Stimulated activated CD4-positive, alpha-beta T cell treated with anti-CD3 and anti-CD28 coated beads, Interleukin-15, amount 100 ng/mL, for 24 hours (primary cell): Measurements from ENCODE around the gene EPN1.

Source experiments
- DNase-seq: peaks from one replicate; pipeline ENCODE4 v3.0.0-alpha.2; 2020

The EPN1 gene

DNA sequence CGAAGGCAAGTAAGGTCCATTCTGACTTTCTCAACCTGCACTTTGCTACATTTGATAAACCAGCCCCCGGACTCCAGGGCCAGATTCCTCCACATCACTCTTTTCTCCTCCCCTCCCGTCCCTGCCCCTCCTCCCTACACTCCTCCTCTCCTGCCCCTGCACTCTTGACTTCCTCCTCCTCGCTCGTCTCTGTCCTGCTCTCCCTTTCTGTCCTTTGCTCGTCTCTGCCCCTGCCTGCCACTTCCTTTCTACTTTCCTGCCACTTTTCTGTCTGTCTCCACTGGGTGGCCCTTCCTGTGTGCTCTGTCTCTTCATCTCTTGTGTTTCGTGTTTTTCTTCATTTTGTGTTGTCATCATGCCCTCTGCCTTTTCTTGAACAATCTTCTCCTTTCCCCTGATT is 13.2 kb upstream of the EPN1 start:
- DNase-seq = no peak

DNA sequence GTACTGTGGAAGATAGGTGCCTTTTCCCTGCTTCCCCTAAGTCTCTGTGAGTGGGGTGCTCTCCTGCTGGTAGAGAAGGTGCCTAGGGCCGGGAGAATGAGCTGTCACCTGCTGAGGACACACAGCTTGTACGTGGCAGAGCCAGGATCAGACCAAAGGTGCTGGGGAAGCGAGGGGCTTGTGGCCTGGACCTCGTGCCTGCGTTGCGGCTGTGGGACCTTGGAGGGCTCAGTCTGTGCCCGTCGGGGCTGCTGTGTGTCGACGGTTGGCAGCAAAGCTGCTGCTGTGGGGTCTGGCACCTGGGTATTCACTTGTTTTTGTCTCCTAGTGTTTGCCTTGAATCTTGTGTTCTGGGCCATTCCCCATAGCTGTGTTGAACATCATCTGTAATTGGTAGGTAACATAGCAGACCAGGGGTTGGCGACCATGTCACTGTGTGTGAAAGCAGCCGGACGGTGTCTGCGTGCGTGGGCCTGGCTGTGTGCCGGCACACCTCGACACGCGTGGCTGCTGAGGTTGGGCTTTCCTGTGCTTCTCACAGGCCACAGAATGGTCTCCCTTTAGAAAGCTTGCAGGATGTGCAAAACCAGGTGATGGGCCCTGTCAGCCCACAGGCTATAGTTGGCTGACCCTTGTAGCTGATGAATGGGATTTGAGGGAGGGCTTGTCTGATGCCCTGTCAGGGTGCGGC is 11.0 kb upstream of the EPN1 start:
- DNase-seq = no peak

DNA sequence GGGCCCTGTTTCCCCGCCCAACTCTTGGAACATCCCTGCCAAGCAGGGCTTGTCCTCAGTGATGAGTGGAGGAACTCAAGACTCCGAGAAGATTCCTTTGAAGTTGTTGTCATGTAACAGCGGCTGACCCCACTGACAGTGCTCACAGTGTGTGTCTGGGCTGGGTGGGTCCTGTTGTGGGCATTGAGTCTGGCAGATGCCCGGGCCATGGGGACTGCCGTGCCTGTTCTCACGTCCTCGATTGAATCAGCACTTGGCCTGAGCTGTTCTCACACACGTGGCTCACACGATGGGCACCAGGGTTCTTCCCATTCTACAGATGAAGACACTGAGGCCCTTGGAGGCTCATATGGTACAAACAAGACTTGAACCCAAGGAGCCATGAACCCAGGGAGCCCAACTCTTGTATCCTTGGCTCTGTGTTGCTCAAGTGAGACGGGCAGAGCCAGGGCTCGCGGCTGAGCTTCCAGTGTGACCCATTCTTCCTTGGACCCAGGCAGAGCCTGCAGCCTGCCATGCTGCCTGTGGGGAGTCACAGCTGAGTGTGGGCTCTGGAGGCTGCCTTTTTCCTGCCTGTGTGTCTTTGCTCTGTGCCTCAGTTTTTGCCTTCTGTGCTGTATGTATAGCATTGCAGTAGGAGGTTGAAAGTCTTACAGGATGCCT is 8.6 kb upstream of the EPN1 start:
- no peak for DNase-seq

DNA sequence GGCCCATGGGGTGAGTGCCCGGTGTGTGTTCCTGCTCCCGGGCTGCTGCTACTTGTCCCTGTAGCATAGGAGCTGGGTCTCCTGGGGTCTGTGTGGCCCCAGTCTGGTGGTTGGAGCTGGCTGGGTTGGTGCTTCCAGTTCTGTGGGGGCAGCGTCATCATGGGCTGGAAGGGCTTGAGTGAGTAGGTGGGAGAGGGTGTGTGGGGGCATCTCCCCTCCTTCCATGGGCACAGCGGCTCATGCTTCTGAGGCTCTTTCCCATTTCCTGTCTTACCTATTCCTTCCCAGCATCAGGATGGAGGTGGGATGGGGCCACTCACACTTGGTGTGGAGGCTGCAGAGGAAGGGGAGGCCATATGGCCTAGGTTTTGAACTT is 8.0 kb upstream of the EPN1 start:
- DNase-seq = no peak

DNA sequence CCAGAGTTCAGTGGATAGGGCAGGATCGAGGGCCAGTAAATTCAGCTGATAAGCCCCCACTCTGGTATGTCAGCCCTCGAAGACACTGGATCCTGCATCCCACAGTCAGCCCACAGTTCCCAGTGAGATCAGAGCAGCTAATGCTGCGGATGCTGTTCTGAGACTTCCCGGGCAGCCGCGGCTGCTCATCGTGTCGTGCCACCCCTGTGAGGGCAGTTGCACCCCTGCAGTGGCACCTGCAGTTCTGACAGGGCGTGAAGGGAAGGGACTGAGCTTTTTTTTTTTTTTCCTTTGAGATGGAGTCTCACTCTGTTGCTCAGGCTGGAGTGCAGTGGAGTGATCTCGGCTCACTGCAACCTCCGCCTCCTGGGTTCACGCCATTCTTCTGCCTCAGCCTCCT is 7.5 kb upstream of the EPN1 start:
- no peak for DNase-seq

DNA sequence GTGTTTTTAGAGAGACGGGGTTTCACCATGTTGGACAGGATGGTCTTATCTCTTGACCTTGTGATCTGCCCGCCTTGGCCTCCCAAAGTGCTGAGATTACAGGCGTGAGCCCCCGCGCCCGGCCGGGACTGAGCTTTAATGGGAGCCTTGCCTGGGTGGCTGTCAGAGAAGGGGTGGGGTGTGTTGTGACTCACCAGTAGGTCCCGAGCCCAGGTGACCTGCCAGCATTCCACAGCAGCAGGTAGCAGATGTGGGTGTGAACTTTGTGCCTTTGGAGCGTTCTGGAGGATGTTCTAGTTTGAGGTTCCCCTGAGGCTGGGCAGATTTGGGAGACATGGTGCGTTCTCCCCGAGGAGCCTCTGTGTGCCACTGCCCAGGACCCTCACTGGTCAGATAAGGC is 7.1 kb upstream of the EPN1 start:
- DNase-seq = no peak

DNA sequence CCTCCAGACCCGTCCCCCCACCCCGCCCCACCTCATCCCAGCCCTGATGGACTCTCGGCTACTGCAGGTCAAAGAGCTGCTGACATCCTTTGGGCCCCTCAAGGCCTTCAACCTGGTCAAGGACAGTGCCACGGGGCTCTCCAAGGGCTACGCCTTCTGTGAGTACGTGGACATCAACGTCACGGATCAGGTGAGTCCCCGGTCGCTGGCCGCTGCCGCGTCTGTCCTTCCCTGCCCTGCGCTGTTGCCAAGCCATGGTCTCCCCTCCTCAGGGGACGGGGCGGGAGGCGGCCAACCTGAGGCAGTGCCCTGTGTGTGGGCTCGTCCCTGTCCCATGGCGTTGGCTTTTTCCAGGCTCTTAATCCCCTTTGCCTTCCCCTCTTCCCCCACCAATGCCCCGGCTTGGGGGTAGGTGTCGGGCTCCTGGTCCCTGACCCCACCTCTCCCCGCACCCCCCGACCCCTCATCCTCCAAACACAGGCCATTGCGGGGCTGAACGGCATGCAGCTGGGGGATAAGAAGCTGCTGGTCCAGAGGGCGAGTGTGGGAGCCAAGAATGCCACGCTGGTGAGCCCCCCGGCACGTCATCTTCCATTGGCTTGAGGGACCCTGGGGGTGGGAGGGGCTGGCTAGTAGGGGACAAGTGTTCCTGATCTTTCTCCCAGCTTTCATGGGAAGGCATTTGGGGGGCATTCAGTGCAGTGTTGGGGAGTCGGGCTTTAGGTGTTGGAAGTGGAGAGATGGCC is 6.2 kb upstream of the EPN1 start:
- no peak for DNase-seq

DNA sequence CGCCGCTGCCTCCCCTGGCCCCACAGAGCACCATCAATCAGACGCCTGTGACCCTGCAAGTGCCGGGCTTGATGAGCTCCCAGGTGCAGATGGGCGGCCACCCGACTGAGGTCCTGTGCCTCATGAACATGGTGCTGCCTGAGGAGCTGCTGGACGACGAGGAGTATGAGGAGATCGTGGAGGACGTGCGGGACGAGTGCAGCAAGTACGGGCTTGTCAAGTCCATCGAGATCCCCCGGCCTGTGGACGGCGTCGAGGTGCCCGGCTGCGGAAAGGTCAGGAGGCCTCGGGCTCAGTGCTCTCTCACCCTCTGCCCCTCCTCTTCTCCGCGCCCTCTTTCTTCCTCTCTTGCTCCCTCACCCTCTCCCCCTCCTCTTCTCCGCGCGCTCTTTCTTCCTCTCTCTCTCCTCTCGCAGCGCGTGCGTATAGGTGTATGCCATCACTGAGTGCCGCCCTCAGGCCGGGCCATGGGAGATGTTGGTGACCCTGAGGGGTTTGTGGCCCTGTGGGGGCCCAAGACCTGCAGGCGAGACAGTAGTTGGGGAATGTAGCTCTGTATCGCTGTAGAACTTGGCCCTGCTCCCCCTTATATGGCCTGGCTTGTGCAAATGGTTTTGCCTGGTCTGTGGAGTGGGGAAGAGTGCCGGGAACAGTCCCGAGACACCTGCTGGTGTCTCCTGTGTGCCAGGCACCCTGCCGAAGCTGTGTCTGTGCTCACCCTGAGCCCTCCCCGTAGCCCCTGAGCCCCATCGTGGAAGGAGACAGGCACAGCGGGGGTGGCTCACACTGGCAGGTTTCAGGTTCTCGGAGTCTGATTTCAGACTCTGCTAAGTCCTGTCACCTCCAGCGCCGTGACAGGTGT is 5.4 kb upstream of the EPN1 start:
- DNase-seq = no peak

DNA sequence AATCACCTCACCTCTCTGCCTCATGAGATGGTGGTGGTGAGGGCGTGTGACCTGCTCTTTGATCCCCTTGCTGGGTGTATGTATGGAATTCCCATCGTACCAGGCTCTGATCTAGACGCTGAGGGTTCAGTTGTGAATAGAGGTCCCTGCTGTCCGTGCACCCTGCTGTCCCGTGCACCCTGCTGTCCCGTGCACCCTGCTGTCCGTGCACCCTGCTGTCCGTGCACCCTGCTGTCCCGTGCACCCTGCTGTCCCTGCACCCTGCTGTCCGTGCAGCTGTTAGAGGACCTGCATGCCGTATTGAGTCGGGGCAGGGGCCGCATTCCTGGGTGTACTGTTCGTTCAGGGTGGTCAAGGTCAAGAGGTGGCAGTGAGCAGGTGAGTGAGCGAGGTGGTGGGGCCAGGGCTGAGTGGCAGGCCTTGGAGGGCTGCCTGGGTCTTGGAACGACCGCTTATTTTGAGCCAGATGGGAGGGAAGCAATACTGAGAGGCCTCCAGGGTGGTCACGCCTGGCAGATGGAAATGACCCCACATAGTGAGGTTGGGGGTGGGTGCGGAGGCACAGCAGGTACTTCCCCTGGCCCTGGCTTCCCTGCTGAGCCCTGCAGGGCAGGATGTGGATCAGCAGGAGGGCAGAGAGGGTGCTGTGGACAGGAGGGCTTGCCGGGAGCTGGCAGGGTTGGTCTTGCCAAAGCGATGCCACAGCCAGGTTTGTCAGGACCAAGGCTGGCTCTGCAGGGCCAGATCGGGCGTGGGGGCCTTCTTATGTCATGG is 4.6 kb upstream of the EPN1 start:
- no peak for DNase-seq

DNA sequence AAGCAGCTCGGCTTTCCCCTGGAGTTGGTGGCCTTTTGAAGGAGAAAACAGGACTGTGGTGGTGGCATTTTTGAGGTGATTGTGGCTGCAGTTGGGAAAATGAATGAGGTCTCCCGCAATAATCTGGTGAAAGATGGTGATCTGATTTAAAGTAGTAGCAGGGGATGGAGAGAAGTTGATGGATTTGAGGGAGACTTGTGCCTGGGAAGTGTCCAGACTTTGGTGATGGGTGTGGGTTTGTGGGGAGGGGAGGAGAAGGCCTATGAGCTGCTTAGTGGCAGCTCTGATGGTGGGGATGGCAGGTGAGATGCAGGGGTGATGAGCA is 4.0 kb upstream of the EPN1 start:
- DNase-seq = no peak

DNA sequence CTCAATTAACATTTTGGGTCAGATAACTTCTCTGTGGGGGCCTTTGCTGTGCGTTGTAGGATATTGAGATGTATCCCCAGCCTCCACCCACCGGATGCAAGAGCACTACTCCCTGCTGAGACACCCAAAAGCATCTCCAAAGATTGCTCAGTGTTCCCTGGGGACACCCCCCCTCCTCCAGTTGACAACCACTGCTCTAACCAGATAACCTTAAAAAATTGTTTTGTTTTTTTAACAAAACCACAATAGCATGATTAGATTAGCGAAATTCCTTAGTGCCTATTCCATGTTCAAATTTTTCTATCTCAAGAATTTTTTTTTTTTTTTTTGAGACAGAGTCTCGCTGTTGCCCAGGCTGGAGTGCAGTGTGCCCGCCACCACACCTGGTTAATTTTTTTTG is 2.6 kb upstream of the EPN1 start:
- no peak for DNase-seq

DNA sequence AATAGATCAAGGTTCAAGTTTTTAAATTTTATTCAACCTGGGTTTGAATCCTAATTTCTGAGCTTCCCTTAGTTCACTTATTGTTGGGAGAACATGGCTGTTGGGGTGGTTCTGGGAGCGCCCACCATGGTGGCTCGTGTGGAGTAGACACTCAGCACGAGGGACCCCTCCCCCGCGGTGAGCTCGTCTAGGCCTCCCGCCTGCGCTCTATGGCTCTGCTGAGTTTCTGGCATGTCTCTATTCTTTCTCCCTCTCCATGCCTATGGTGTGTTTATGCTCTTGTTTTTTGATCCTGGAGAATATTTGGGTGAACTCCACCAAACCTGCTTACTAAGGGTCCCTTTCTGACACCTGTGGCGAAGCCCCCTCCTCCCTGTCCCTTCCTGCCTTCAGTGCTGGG is 1.6 kb upstream of the EPN1 start:
- DNase-seq = no peak

DNA sequence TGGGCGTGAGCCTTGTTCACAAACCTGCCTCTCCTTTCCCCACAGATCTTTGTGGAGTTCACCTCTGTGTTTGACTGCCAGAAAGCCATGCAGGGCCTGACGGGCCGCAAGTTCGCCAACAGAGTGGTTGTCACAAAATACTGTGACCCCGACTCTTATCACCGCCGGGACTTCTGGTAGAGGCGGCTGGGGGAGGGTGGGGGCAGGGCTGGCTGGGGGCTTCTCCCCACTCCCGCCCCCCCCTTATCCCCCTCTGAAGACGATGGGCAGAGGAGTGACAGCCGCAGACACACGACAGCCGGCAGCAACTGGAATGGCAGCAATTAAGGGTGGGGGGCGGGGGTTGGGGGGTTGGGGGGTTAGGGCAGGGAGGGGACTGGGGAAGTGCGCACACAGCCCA is 1.1 kb upstream of the EPN1 start:
- no peak for DNase-seq

DNA sequence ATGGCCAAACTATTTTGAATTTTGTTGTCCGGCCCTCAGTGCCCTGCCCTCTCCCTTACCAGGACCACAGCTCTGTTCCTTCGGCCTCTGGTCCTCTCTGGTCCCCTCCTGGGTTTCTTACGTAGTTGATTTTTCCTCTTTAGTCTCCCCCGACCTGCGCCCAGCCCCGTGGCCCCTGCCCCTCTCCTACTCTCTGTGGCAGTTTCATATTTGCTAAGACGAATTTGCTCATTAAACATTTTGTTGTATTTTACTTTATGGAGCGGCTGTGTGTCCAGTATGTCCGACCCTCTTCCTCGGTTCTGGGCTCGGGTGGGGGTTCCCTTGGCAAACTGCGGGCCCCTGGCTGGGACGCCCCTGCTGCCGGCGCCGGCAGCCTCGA is 576 bp upstream of the EPN1 start:
- DNase-seq = no peak

DNA sequence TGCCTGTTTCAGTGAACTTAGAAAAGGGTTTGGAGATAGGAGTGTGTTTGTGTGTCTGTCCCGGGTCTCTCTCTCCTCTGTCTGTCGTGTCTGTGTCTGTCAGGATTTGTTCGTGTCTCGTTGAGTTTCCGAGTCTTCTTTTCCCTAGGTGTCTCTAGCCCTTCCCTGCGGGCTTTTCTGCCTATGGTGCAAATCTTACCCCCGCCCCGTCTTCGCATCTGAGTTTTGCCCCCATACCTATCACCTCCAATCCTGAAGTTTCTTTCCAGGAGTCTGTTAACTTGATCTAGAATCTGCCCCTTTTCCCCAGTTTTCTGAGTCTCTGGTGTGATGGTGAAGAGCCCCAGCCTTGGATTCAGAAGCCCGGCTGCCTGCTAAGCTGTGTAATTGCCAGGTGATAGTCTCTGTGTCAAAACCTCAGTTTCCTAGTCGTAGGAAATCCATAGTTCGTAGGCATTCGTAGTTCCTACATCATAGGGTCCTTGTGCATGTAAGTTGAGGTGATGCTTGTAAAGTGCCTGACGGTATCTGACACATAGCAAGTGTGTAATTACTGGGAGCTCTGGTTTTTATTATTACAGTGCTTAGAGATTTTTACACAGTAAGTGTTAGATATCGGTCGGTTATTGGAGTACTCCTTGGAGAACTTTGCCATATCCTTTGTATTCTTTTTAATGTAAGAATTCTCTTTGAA is 782 bp downstream of the EPN1 start:
- DNase-seq = no peak

DNA sequence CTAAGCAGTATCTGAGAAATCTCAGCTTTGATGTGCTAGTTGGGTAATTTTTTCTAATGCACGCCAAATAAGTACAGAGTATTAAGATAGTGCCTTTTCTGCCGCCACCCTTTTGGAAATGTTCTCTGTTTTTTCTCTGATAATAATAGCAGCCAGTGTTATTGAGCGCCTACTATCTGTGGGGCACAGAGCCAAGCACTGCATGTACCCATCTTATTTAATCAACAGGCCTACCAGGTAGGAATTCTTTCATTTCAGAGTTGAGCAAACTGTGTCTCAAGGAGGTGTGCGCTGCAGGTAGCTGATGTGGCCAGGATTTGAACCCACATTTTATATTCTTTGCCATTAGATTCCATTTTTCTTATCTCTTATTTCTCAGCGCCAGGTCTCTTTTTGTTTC is 1.4 kb downstream of the EPN1 start:
- DNase-seq = no peak

DNA sequence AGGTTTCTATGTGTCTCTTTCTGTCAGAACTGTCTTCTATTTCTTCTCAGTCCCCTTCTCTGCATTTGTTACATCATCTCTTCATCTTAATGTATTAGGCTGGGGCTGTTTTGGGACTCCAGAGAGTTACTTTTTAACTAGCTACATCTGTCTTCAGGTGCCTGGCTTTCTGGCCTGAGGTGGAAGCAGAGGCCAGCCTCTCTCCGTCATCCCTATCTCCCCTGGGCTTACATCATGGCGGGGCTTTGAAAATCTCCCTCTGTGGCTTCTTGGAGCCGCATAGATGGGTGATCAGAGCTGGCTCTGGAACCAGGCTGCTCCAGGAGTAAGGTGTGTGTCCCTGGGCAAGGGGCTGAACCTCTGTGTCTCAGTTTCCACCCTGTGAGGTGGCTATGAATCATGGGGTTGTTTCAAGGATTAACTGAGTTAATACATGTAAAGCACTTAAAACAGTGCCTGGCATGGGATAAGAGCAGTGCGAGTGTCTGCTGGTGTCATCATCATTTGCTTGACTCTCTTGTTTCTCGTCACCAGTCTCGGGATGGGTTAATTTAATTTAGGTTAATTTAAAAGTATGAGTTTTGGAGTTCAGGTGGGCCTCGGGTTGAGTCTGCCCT is 2.0 kb downstream of the EPN1 start:
- no peak for DNase-seq

DNA sequence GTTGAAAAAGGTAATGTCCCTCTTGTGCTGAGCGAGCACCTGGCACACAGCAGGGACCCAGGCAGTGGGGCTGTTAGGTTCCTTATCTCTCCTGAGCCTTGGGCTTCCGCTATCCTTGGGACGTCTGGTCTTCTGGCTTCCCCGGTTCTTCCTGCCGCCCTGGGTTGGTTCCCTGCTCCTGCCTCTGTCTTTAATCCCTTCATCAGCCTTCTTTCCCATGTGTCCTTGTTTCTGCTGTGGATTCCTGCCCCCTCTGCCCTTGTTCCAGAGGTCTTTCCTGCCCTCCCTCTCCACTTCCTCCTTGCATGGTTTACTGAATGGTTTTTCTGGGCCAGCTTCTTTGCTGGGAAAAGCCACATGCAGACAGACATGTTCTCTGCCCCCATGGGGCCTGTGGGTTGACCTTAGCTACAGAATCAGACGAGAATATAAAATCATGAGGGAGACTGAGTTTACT is 2.6 kb downstream of the EPN1 start:
- DNase-seq = no peak

DNA sequence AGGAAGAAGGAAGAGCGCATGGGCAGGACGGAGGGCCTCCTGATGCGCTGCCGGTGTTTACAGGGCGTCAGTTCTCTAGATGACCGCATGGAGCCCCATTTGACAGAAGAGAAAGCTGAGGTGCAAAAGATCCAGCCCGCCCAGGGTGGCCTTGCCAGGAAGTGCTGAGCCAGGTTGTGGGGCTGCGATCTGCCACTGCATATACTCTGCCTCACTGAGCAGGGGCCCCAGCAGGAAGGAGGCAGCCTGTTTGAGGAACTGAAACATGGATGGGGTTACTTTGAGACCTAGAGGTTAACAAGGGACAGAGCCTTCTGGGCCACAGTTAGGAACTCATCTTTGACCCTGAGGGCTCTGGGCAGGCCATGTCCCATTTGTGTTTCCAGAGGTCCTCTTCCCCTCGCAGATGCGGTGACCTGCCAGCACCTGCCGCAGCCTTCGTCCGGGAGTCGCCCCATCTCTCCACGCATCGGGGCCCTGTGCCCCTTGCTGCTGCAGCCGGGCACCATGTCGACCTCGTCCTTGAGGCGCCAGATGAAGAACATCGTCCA is 3.2 kb downstream of the EPN1 start:
- no peak for DNase-seq

DNA sequence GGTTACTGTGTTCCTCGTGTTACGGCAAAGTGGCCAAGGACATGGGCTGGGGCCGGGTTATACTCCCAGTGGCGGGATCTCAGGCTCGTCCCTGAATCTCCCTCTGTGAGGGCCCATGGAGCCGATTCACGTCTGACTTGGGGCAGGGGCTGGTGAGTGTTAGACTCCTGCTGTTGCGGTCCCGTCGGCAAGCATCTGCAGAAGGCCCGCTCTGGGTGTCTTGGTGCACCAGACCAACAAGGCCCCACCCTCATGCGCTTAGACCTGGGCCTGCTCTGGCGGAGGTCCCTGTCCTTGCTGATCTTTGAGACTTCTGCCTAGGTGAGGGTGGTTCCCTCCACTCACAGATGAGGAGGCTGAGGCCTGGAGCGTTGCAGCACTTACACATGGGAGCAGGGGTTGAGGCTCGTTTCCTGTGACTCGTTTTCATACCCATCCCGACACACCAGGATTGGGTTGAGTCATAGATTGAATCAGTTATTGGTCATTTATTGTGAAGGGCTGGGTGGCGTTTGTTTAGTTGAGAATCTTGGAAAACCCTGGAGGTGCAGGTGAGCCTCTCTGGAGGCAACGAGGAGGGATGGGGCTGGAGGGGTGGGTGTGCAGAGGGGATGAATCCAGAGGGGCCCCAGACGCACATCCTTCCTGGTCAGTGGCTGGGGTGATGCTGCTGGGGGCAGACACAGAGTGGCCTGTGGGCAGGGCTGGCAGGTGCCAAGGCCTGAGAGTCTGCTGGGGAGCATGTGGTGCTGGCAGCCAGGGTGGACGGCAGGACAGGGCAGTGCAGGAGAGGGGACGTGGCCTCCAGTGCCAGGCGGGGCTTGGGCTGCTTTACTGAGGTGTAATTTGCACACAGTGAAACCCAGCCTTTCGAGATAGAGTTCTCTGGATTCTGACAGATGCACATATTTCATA is 4.6 kb downstream of the EPN1 start:
- peak; percentile 42 for DNase-seq
